Nephron (organoid): ENCODE data around the gene FBXL7.

ENCODE experiments used
- H3K27ac Mint-ChIP-seq, 3 experiments: 2 replicates each; pipeline ENCODE4 v1.8.0; 2020; ENCODE audit warnings: mixed read lengths in 3 of 3, mild to moderate bottlenecking in 2 of 3, moderate library complexity in 1 of 3
- H3K27me3 Mint-ChIP-seq: 2 replicates; pipeline ENCODE4 v1.8.0; 2021; ENCODE audit warnings: low read depth, mild to moderate bottlenecking, moderate library complexity, mixed read lengths
- H3K36me3 Mint-ChIP-seq: 2 replicates; pipeline ENCODE4 v1.8.0; 2020; ENCODE audit warnings: low read depth, mixed read lengths
- H3K4me1 Mint-ChIP-seq: 2 replicates; pipeline ENCODE4 v1.8.0; 2020; ENCODE audit warnings: mixed read lengths
- H3K4me3 Mint-ChIP-seq, 3 experiments: 2 replicates each; pipeline ENCODE4 v1.8.0; 2020; ENCODE audit warnings: mild to moderate bottlenecking in 3 of 3, mixed read lengths in 3 of 3, moderate library complexity in 2 of 3
- H3K9me3 Mint-ChIP-seq: 2 replicates; pipeline ENCODE4 v1.8.0; 2020; ENCODE audit warnings: mixed read lengths
- TF ChIP-seq, protein P1 (sequence below), 3 experiments: fragments of 200-600 bp; sonication (generic); IDR thresholded peaks; one replicate each; pipeline ENCODE4 v1.5.0; 2021; ENCODE audit warnings: antibody characterized with exemption in 3 of 3; ENCODE audit not compliant: unreplicated experiment in 3 of 3

Gene FBXL7

DNA sequence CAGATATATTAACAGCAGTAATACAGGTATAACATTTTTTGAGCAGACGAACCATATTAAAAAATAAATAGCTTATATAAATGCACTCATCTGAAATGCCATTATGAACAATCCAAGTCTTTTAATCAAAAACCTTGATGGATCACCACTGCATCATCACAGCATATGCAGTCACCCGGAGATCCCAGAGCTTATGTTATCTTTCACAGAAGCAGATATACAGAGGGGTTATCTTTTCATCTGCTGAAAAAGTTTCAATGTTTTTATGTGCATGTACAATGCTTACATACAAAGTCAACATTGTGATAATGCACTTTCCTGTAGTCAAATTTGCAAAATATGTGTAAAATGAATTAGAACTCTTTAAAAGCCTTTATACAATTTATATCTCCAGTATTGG, 211.9 kb downstream of the FBXL7 start:
- H3K36me3 Mint-ChIP-seq: peaks cover 16% of the 10 kb centered on the region
- H3K27me3 Mint-ChIP-seq: no peaks in the 10 kb centered on the region
- peaks cover 16% of the 10 kb centered on the region for H3K4me1 Mint-ChIP-seq
- no peaks in the 10 kb centered on the region for H3K9me3 Mint-ChIP-seq
- H3K27ac Mint-ChIP-seq: no peak overlapping the region
- H3K4me3 Mint-ChIP-seq: no peak overlapping the region
- TF ChIP-seq, protein P1, sequence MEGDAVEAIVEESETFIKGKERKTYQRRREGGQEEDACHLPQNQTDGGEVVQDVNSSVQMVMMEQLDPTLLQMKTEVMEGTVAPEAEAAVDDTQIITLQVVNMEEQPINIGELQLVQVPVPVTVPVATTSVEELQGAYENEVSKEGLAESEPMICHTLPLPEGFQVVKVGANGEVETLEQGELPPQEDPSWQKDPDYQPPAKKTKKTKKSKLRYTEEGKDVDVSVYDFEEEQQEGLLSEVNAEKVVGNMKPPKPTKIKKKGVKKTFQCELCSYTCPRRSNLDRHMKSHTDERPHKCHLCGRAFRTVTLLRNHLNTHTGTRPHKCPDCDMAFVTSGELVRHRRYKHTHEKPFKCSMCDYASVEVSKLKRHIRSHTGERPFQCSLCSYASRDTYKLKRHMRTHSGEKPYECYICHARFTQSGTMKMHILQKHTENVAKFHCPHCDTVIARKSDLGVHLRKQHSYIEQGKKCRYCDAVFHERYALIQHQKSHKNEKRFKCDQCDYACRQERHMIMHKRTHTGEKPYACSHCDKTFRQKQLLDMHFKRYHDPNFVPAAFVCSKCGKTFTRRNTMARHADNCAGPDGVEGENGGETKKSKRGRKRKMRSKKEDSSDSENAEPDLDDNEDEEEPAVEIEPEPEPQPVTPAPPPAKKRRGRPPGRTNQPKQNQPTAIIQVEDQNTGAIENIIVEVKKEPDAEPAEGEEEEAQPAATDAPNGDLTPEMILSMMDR (IDR thresholded peaks at IDR 0.05; ENCODE audit: unreplicated experiment in 3 of 3): no peak

DNA sequence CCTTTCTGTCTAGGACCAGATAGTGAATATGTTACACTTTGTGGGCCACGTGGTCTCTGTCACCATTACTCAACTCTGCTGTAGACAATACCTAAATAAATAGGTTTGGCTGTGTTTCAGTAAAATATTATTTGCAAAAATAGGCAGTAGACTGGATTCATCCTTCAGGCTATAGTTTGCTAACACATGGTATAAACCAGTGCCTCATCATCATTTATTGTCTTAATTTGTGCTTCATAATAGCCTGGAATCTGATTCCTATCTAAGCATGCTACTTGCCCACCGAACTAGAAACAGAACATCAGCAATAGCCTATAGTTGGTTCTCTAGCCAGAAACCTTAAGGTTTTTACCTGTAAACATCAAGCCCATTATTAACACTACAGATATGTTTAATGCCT, 215.6 kb downstream of the FBXL7 start:
- Mint-ChIP-seq H3K9me3 (no peaks in the 10 kb centered on the region), H3K4me3 (no peak overlapping the region), H3K27me3 (no peaks in the 10 kb centered on the region), H3K36me3 (peaks cover 11% of the 10 kb centered on the region), H3K27ac (no peak overlapping the region), H3K4me1 (peaks cover 23% of the 10 kb centered on the region)
- TF ChIP-seq, protein P1 (IDR thresholded peaks at IDR 0.05; ENCODE audit: unreplicated experiment in 3 of 3): no peak

DNA sequence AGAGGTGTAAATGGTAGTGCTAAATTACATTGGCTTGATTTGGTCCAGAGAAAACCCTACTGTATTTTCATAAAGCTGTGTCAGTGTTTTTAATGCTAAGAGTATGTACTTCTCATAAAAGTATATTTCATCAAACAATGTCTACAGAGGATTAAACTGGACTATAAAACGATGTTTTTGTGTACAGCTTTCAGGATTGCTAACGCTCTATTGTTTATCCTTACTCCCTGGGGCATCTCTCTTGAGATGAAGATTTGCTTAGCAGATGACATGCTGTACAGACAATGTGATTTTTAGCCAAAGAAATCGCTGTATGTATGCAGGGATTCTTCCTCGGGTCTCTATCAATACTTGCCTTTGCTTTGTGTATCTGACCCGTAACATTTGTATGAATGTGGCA, 216.0 kb downstream of the FBXL7 start:
- H3K4me1 Mint-ChIP-seq: peaks cover 23% of the 10 kb centered on the region
- peaks cover 9% of the 10 kb centered on the region for H3K36me3 Mint-ChIP-seq
- no peaks in the 10 kb centered on the region for H3K27me3 Mint-ChIP-seq
- TF ChIP-seq, protein P1 (IDR thresholded peaks at IDR 0.05; ENCODE audit: unreplicated experiment in 3 of 3): no peak
- no peaks in the 10 kb centered on the region for H3K9me3 Mint-ChIP-seq
- no peak overlapping the region for H3K27ac Mint-ChIP-seq
- H3K4me3 Mint-ChIP-seq: no peak overlapping the region

DNA sequence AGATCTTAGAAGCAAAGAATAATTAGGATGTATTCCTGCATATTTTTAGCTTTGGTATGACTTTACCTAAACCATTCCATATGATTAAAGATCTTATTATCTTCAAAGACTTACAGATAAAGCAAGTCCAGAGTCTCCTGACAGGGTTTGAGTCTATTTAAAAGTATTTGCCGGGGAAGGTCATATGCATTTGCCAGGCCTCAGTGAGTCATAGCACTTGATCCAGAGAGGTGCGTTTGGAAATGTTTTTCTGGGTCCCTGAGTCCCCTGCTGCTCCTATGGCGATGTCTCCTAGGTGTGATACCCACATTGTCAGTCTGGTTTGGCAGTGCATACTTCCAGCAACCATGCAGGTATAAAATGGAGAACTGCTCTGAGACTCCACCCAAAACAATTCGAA, 217.0 kb downstream of the FBXL7 start:
- TF ChIP-seq, protein P1 (IDR thresholded peaks at IDR 0.05; ENCODE audit: unreplicated experiment in 3 of 3): no peak
- no peaks in the 10 kb centered on the region for H3K27me3 Mint-ChIP-seq
- H3K27ac Mint-ChIP-seq: no peak overlapping the region
- H3K36me3 Mint-ChIP-seq: peaks cover 4% of the 10 kb centered on the region
- no peak overlapping the region for H3K4me3 Mint-ChIP-seq
- H3K4me1 Mint-ChIP-seq: peaks cover 23% of the 10 kb centered on the region
- no peaks in the 10 kb centered on the region for H3K9me3 Mint-ChIP-seq

DNA sequence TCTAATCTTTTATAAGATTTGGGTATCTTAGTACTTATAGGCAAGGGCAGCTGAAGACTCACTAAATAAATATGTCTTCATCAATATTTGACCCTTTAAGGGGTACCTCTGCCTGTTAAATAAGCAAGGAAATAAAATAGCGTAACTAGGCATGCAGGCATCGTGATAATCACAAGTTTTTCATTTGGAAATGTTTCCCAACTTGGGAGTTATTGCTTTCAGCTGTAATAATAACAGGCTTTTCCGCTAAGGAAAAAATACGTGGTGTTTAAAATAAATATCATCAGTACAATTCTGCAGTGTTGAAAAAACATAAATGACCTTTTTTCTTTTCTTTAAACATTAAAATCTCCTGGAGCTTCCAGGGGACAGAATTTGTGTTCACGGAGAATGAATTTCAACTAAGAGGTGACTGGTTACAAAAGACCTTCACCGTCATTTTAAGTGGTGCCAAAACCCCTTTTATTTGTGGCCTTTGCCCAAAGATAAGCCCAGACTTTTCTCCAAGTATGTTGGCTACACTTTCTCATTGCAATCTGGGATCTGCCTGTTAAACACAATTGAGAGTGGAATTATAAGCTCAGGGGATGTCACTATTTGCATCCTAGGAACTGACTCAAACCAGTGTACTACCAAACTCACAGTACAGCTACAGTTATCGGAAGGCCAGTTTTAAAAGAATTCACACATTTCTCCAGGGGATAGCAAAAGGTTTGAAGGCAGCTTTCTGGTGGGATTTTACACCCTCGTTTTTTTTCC, 218.6 kb downstream of the FBXL7 start:
- Mint-ChIP-seq H3K36me3 (no peaks in the 10 kb centered on the region), H3K9me3 (no peaks in the 10 kb centered on the region), H3K4me3 (no peak overlapping the region), H3K27ac (peak overlapping the region; percentile 8 to 19 (median 15)), H3K27me3 (no peaks in the 10 kb centered on the region), H3K4me1 (peaks cover 23% of the 10 kb centered on the region)
- TF ChIP-seq, protein P1 (IDR thresholded peaks at IDR 0.05; ENCODE audit: unreplicated experiment in 3 of 3): no peak

DNA sequence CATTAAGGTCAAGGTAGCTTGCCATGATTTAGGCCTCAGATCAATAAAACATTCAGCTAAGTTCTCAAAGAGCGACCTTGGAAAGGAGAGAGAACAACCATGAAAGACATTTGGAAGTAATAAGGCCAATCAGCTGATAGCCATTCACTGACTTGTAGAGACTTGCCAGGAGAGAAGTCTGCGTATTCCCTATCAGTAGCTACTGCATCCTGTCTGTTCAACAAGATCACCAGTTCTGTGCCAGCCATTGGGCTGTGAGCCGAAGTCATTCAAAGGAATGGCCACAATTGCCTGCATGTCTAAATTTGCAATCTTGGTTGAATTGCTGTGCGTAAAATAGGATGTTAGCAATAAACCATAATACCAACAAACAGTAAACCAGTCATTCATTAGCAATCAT, 219.8 kb downstream of the FBXL7 start:
- Mint-ChIP-seq H3K27ac (no peak overlapping the region), H3K4me3 (no peak overlapping the region), H3K36me3 (no peaks in the 10 kb centered on the region), H3K27me3 (no peaks in the 10 kb centered on the region), H3K9me3 (peaks cover 2% of the 10 kb centered on the region), H3K4me1 (peaks cover 23% of the 10 kb centered on the region)
- TF ChIP-seq, protein P1 (IDR thresholded peaks at IDR 0.05; ENCODE audit: unreplicated experiment in 3 of 3): no peak
